HL-60 (cell line): ENCODE results near the gene ZNF804A.

Source experiments
- DNase-seq, 2 experiments: peaks; one replicate each; pipeline ENCODE4 v3.0.0-alpha.2; 2010 to 2020; ENCODE audit warnings: low read depth in 1 of 2, low spot score in 1 of 2
- H3K27ac ChIP-seq: fragments of 250-450 bp; sonication (Bioruptor Pico); replicated peaks from 2 replicates; pipeline ENCODE4 v1.5.1; 2020; ENCODE audit warnings: mild to moderate bottlenecking, moderate library complexity
- H3K27me3 ChIP-seq: fragments of 250-450 bp; sonication (Bioruptor Pico); 2 replicates; pipeline ENCODE4 v1.5.1; 2021; ENCODE audit warnings: mild to moderate bottlenecking, moderate library complexity; ENCODE audit not compliant: insufficient read depth, poor library complexity, severe bottlenecking
- H3K4me3 ChIP-seq: replicated peaks from 2 replicates; pipeline ENCODE4 v1.5.1; 2011; ENCODE audit warnings: mild to moderate bottlenecking, control low read depth, low read length; ENCODE audit not compliant: insufficient read depth
- GABPA ChIP-seq: IDR thresholded peaks from 2 replicates; pipeline ENCODE4 v1.6.1; 2012; ENCODE audit warnings: low read depth
- POLR2AphosphoS5 ChIP-seq: IDR thresholded peaks from 2 replicates; pipeline ENCODE4 v1.6.1; 2012; ENCODE audit warnings: low read depth
- SPI1 ChIP-seq: IDR thresholded peaks from 2 replicates; pipeline ENCODE4 v1.6.1; 2012; ENCODE audit warnings: low read depth, mild to moderate bottlenecking, borderline replicate concordance
- TF ChIP-seq, protein P1 (sequence below): IDR thresholded peaks from 2 replicates; pipeline ENCODE4 v1.6.1; 2012; ENCODE audit warnings: low read depth; ENCODE audit not compliant: insufficient replicate concordance
- TF ChIP-seq, protein P2 (sequence below): IDR thresholded peaks from one replicate; pipeline ENCODE4 v1.5.1; 2011; ENCODE audit warnings: low read length, control low read depth, inconsistent platforms; ENCODE audit not compliant: insufficient read depth

Gene ZNF804A

DNA sequence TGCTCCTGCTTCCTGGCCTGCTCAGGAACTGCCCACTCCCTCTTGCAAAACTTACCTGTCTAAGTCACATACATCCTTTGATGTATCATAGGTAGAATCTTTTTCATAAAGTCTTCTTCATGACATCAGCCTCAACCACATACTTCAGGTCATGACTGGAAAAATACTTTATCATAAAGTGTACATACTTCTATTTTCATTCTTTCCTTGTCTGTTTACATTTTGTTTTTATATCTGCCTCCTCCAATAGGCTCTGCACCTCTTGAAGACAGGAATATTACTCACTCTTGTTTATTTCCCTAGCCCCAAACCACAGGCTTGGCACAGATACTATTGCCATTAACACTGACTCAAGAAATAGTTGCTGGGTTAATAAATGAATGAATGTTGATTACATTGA, 43.6 kb upstream of the ZNF804A start:
- Histone ChIP-seq H3K27ac (no peak overlapping the region), H3K27me3 (no peaks in the 10 kb centered on the region), H3K4me3 (no peak overlapping the region)
- TF ChIP-seq GABPA: no peak
- TF ChIP-seq, protein P1, sequence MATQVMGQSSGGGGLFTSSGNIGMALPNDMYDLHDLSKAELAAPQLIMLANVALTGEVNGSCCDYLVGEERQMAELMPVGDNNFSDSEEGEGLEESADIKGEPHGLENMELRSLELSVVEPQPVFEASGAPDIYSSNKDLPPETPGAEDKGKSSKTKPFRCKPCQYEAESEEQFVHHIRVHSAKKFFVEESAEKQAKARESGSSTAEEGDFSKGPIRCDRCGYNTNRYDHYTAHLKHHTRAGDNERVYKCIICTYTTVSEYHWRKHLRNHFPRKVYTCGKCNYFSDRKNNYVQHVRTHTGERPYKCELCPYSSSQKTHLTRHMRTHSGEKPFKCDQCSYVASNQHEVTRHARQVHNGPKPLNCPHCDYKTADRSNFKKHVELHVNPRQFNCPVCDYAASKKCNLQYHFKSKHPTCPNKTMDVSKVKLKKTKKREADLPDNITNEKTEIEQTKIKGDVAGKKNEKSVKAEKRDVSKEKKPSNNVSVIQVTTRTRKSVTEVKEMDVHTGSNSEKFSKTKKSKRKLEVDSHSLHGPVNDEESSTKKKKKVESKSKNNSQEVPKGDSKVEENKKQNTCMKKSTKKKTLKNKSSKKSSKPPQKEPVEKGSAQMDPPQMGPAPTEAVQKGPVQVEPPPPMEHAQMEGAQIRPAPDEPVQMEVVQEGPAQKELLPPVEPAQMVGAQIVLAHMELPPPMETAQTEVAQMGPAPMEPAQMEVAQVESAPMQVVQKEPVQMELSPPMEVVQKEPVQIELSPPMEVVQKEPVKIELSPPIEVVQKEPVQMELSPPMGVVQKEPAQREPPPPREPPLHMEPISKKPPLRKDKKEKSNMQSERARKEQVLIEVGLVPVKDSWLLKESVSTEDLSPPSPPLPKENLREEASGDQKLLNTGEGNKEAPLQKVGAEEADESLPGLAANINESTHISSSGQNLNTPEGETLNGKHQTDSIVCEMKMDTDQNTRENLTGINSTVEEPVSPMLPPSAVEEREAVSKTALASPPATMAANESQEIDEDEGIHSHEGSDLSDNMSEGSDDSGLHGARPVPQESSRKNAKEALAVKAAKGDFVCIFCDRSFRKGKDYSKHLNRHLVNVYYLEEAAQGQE: no peak
- no peak for TF ChIP-seq POLR2AphosphoS5
- TF ChIP-seq, protein P2, sequence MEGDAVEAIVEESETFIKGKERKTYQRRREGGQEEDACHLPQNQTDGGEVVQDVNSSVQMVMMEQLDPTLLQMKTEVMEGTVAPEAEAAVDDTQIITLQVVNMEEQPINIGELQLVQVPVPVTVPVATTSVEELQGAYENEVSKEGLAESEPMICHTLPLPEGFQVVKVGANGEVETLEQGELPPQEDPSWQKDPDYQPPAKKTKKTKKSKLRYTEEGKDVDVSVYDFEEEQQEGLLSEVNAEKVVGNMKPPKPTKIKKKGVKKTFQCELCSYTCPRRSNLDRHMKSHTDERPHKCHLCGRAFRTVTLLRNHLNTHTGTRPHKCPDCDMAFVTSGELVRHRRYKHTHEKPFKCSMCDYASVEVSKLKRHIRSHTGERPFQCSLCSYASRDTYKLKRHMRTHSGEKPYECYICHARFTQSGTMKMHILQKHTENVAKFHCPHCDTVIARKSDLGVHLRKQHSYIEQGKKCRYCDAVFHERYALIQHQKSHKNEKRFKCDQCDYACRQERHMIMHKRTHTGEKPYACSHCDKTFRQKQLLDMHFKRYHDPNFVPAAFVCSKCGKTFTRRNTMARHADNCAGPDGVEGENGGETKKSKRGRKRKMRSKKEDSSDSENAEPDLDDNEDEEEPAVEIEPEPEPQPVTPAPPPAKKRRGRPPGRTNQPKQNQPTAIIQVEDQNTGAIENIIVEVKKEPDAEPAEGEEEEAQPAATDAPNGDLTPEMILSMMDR: no peak
- TF ChIP-seq SPI1: no peak
- DNase-seq: no peak

DNA sequence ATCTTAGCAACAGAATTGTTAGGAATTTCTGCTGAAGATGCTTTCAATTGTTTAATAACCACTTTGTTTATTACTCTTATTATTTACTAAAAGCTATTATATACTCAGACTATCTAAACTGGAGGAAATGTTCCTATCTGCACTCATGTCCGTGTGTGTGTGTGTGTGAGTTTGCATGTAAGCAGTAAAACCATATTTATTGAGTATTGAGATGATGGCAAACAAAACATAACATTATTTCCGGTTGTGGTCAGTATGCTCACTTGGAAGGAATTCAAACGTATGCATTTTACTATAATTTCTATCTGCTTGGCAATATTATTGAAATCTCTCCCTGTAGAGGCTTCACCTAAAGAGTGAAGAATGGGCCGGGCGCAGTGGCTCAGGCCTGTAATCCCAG, 43.0 kb upstream of the ZNF804A start:
- Histone ChIP-seq H3K4me3 (no peak overlapping the region), H3K27me3 (no peaks in the 10 kb centered on the region), H3K27ac (no peak overlapping the region)
- no peak for DNase-seq
- TF ChIP-seq, protein P2: no peak
- TF ChIP-seq GABPA: no peak

DNA sequence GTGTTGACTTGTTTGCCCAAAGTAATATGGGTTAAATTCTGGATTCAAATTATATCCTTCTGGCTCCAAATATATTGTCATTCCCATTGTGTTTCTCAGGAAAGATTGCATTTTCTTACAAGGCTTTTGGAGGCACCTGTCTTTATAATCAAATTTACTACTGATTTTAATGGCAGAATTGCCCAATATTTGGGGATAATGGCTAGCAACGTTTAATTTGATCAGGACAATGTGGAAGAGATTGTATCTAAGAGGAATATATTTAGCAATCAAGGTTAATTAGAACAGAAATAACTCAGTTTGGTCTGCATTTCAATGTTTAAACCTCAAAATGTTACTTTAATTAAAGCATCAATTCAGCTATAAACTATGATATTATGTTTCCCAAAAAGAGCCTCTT, 41.7 kb upstream of the ZNF804A start:
- Histone ChIP-seq H3K27me3 (no peaks in the 10 kb centered on the region), H3K4me3 (no peak overlapping the region), H3K27ac (no peak overlapping the region)
- TF ChIP-seq GABPA: no peak
- no peak for TF ChIP-seq POLR2AphosphoS5
- no peak for TF ChIP-seq SPI1
- TF ChIP-seq, protein P1: no peak
- DNase-seq: no peak

DNA sequence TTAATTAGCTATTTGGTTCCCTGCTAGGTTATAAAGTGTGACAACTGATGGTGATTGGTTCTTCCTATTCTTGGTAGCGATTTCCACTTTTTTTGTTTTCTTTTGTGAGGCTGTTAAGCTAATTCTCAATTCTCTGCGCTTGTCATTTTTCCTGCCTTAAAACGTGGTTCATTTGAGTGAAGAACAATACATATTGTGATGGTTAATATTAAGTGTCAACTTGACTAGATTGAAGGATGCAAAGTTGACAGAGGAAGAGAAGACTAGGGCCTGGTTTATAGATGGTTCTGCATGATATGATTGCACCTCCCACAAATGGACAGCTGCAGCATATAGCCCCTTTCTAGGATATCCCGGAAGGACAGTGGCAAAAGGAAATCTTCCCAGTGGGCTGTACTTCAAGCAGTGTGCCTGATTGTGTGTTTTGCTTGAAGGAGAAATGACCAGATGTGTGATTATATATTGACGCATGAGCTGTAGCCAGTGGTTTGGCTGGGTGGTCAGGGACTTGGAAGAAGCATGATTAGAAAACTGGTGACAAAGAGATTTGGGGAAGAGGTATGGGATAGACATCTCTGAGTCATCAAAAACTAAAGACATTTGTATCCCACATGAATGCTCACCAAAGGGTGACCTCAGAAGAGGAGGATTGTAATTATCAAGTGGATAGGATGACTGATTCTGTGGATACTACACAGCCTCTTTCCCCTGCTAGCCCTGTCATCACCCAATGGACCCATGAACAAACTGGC, 39.4 kb upstream of the ZNF804A start:
- Histone ChIP-seq H3K27ac (no peak overlapping the region), H3K4me3 (no peak overlapping the region), H3K27me3 (no peaks in the 10 kb centered on the region)
- TF ChIP-seq, protein P2: no peak
- TF ChIP-seq POLR2AphosphoS5 (no peak), GABPA (no peak), SPI1 (no peak)
- TF ChIP-seq, protein P1: no peak
- no peak for DNase-seq
